Measurements from ENCODE around the gene NOS2.

DNA sequence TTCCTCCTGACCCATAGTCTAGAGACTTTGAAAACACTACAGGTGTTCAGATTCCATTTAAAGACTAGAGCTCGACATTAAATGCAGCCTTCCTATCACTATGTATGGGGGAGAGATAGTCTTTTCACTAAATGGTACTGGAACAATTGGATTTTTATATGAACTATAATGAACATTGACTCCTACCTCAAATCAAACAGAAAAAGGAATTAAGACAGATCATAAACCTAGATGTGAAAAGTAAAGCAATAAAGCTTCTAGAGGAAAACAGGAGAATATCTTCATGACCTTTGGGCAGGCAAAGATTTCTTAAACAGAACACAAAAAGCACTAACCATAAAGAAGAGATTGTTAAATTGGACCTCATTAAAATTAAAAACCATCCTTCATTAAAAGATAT lies 18.8 kb upstream of the NOS2 start:
- TF ChIP-seq CTCF (IDR thresholded peaks at IDR 0.05; ENCODE audit: insufficient read depth, low read length, poor library complexity, severe bottlenecking) = no peak
- TF ChIP-seq EZH2phosphoT487 (conservative IDR thresholded peaks at IDR 0.05; ENCODE audit: low read length) = no peak

Measured in SU-DHL-6 (cell line).